ENCODE data around the gene CDKN2D.

- no peak for TF ChIP-seq POLR2A (IDR thresholded peaks at IDR 0.05)
- no peak for TF ChIP-seq CTCF (IDR thresholded peaks at IDR 0.05)
Measured at GRCh38 chr19:10566658-10567410, 1.9 kb downstream of the CDKN2D start.

Data from uterus (tissue), 2 donors.